Fibroblast of skin of right quadriceps (primary cell): ENCODE results near the gene CERS3.

Source experiments
- DNase-seq: peaks from one replicate; pipeline ENCODE4 v3.0.0-alpha.2; 2013

The CERS3 gene

GRCh38 chr15:100526027-100526481, 2.7 kb downstream of the CERS3 start:
- no peak for DNase-seq

- DNase-seq, result no peak
These were observed 3.3 kb downstream of the CERS3 start for GRCh38 chr15:100525436-100525835.

- DNase-seq, result no peak
These were observed 4.4 kb downstream of the CERS3 start for GRCh38 chr15:100524326-100524725.

GRCh38 chr15:100521907-100522306, 6.8 kb downstream of the CERS3 start:
- DNase-seq, result no peak

GRCh38 chr15:100520132-100520921, 8.4 kb downstream of the CERS3 start:
- DNase-seq, result no peak

- no peak for DNase-seq
These were observed 10.9 kb downstream of the CERS3 start for GRCh38 chr15:100517846-100518245.

- DNase-seq, result no peak
These were observed 11.9 kb downstream of the CERS3 start for GRCh38 chr15:100516643-100517512.

GRCh38 chr15:100515758-100516157, 13.0 kb downstream of the CERS3 start:
- DNase-seq, result no peak

GRCh38 chr15:100508641-100509300, 20.0 kb downstream of the CERS3 start:
- no peak for DNase-seq

GRCh38 chr15:100502651-100503050, 26.1 kb downstream of the CERS3 start:
- DNase-seq, result no peak

GRCh38 chr15:100501117-100501516, 27.6 kb downstream of the CERS3 start:
- DNase-seq, result no peak

GRCh38 chr15:100500226-100500990, 28.3 kb downstream of the CERS3 start:
- DNase-seq, result no peak

- no peak for DNase-seq
These were observed 32.9 kb downstream of the CERS3 start for GRCh38 chr15:100495861-100496260.

- DNase-seq, result no peak
These were observed 35.5 kb downstream of the CERS3 start for GRCh38 chr15:100493213-100493612.

GRCh38 chr15:100484443-100484842, 44.3 kb downstream of the CERS3 start:
- no peak for DNase-seq

GRCh38 chr15:100483370-100483769, 45.4 kb downstream of the CERS3 start:
- DNase-seq, result no peak

- DNase-seq, result no peak
These were observed 51.9 kb downstream of the CERS3 start for GRCh38 chr15:100476805-100477204.

- no peak for DNase-seq
These were observed 56.0 kb downstream of the CERS3 start for GRCh38 chr15:100472736-100473135.

- no peak for DNase-seq
These were observed 56.8 kb downstream of the CERS3 start for GRCh38 chr15:100471933-100472332.

- DNase-seq, result peak; percentile 9
These were observed 60.5 kb downstream of the CERS3 start for GRCh38 chr15:100468285-100468684.

- no peak for DNase-seq
These were observed 62.7 kb downstream of the CERS3 start for GRCh38 chr15:100466073-100466472.

GRCh38 chr15:100464888-100465287, 63.9 kb downstream of the CERS3 start:
- no peak for DNase-seq

GRCh38 chr15:100464256-100464655, 64.5 kb downstream of the CERS3 start:
- DNase-seq, result no peak
